ENCODE measurements around the gene ITPRID2.
A peak's percentile ranks its signal among the peaks of the same experiment; 100 is the strongest.

The ITPRID2 gene

GRCh38 chr2:181882246-181883020, 9.1 kb upstream of the ITPRID2 start:
- no peak for DNase-seq

GRCh38 chr2:181884601-181885000, 6.9 kb upstream of the ITPRID2 start:
- no peak for DNase-seq

- DNase-seq: no peak
Measured at GRCh38 chr2:181885096-181885495, 6.4 kb upstream of the ITPRID2 start.

GRCh38 chr2:181886192-181886591, 5.3 kb upstream of the ITPRID2 start:
- DNase-seq: no peak

GRCh38 chr2:181887045-181887444, 4.5 kb upstream of the ITPRID2 start:
- no peak for DNase-seq

GRCh38 chr2:181889776-181890175, 1.8 kb upstream of the ITPRID2 start:
- DNase-seq: no peak

- DNase-seq: no peak
Measured at GRCh38 chr2:181890271-181890670, 1.3 kb upstream of the ITPRID2 start.

GRCh38 chr2:181891966-181892798, 652 bp downstream of the ITPRID2 start:
- DNase-seq: peak; percentile 39

GRCh38 chr2:181892799-181893435, 1.4 kb downstream of the ITPRID2 start:
- no peak for DNase-seq

GRCh38 chr2:181894381-181894780, 2.9 kb downstream of the ITPRID2 start:
- DNase-seq: no peak

GRCh38 chr2:181895818-181896217, 4.3 kb downstream of the ITPRID2 start:
- DNase-seq: no peak

GRCh38 chr2:181896286-181896685, 4.8 kb downstream of the ITPRID2 start:
- no peak for DNase-seq

- no peak for DNase-seq
Measured at GRCh38 chr2:181900007-181900651, 8.6 kb downstream of the ITPRID2 start.

- DNase-seq: no peak
Measured at GRCh38 chr2:181902625-181903024, 11.1 kb downstream of the ITPRID2 start.

GRCh38 chr2:181904022-181904632, 12.6 kb downstream of the ITPRID2 start:
- no peak for DNase-seq

GRCh38 chr2:181907057-181907456, 15.5 kb downstream of the ITPRID2 start:
- no peak for DNase-seq

GRCh38 chr2:181907635-181908034, 16.1 kb downstream of the ITPRID2 start:
- no peak for DNase-seq

GRCh38 chr2:181910028-181910831, 18.7 kb downstream of the ITPRID2 start:
- DNase-seq: no peak

- DNase-seq: no peak
Measured at GRCh38 chr2:181911830-181912229, 20.3 kb downstream of the ITPRID2 start.

GRCh38 chr2:181915102-181915501, 23.6 kb downstream of the ITPRID2 start:
- no peak for DNase-seq
